GM12878 (cell line): ENCODE results near the gene LPIN3. TPM values are rescaled to one million over a fixed set of nuclear protein-coding genes. Genes with fewer than 3 reads are reported as not detected.

Experiments
- ATAC-seq: fragments of 200-7000 bp; cut with Tn5 transposase; 3 replicates; pipeline ENCODE4 v1.9.1; 2020; ENCODE audit warnings: mild to moderate bottlenecking, moderate library complexity
- BruUV-seq: library from RNA; stranded (reverse); fragments of 400-500 nt; replicated peaks from 2 replicates; lab custom pipeline; 2021; lab: Mats Ljungman, UMichigan
- CTCF ChIA-PET: fragments of 300-600 bp; sonication (Branson Sonifier 250); formaldehyde crosslinking; extraction: SDS; loops from one replicate; lab custom pipeline; 2021; ENCODE audit warnings: inconsistent platforms; lab: Yijun Ruan, JAX
- POLR2A ChIA-PET: fragments of 350-600 bp; formaldehyde crosslinking; extraction: SDS; loops from one replicate; lab custom pipeline; 2021; ENCODE audit warnings: inconsistent platforms; lab: Charles Lee
- RAD21 ChIA-PET: fragments of 300-600 bp; sonication (Branson Sonifier 250); formaldehyde crosslinking; loops from one replicate; lab custom pipeline; 2023; ENCODE audit warnings: antibody characterized with exemption; ENCODE audit not compliant: unreplicated experiment; lab: Charles Lee
- SMC1A ChIA-PET: fragments of 300-600 bp; sonication (Branson Sonifier 250); formaldehyde crosslinking; loops from one replicate; lab custom pipeline; 2023; ENCODE audit not compliant: unreplicated experiment, uncharacterized antibody; lab: Charles Lee
- DNase-seq: peaks from one replicate; pipeline ENCODE4 v3.0.0-alpha.2; 2011; ENCODE audit warnings: low read depth, low spot score
- FAIRE-seq: peaks from 3 replicates; lab custom pipeline; 2011; peaks lifted over from hg19 to GRCh38; lab: Jason Lieb, UNC
- H2AFZ ChIP-seq: 2 replicates; pipeline ENCODE4 v1.6.0; 2011; ENCODE audit warnings: low read depth, low read length, control low read depth; ENCODE audit not compliant: control insufficient read depth
- H3K27ac ChIP-seq: 2 replicates; pipeline ENCODE4 v1.5.1; 2011; ENCODE audit warnings: control low read depth; ENCODE audit not compliant: control insufficient read depth, insufficient read depth
- H3K27me3 ChIP-seq, 2 experiments: replicated peaks in 1 of 2; 2 replicates each; pipeline versions ENCODE4 v1.6.0 to v1.6.1; 2011; ENCODE audit warnings: low read length in 1 of 2; ENCODE audit not compliant: control insufficient read depth in 2 of 2, insufficient read depth in 2 of 2
- H3K36me3 ChIP-seq, 2 experiments: 2 replicates each; pipeline ENCODE4 v1.5.1; 2011; ENCODE audit warnings: low read length in 1 of 2; ENCODE audit not compliant: control insufficient read depth in 2 of 2, insufficient read depth in 2 of 2
- H3K4me1 ChIP-seq: 2 replicates; pipeline ENCODE4 v1.6.1; 2011; ENCODE audit warnings: mild to moderate bottlenecking, low read length, moderate library complexity, mixed read lengths; ENCODE audit not compliant: control insufficient read depth, insufficient read depth
- H3K4me2 ChIP-seq: 2 replicates; pipeline ENCODE4 v1.6.0; 2011; ENCODE audit warnings: control low read depth; ENCODE audit not compliant: control insufficient read depth, insufficient read depth
- H3K4me3 ChIP-seq: fragments of 200-600 bp; sonication (generic); 2 replicates; pipeline ENCODE4 v1.5.1; 2016
- H3K79me2 ChIP-seq: 2 replicates; pipeline ENCODE4 v1.6.0; 2011; ENCODE audit warnings: low read length; ENCODE audit not compliant: control insufficient read depth, insufficient read depth
- H3K9ac ChIP-seq: 2 replicates; pipeline ENCODE4 v1.8.0; 2011; ENCODE audit warnings: low read length, control low read depth, mixed read lengths; ENCODE audit not compliant: control insufficient read depth, insufficient read depth
- H3K9me3 ChIP-seq: replicated peaks from 3 replicates; pipeline ENCODE4 v1.5.1; 2011; ENCODE audit warnings: mild to moderate bottlenecking, low read length; ENCODE audit not compliant: control insufficient read depth, insufficient read depth
- H4K20me1 ChIP-seq: 2 replicates; pipeline ENCODE4 v1.6.0; 2011; ENCODE audit not compliant: control insufficient read depth, insufficient read depth
- ASH2L ChIP-seq: fragments of 300-600, 200-600 bp; sonication (generic); IDR thresholded peaks from 2 replicates; pipeline ENCODE4 v1.6.1; 2017; ENCODE audit warnings: low read depth, mild to moderate bottlenecking, borderline replicate concordance
- BCL11A ChIP-seq: IDR thresholded peaks from 2 replicates; pipeline ENCODE4 v1.6.1; 2011; ENCODE audit warnings: low read depth, low read length
- CHD2 ChIP-seq: IDR thresholded peaks from 2 replicates; pipeline ENCODE4 v1.6.1; 2011; ENCODE audit warnings: low read depth, low read length, improper control_type of control experiment, borderline replicate concordance
- POLR2AphosphoS2 ChIP-seq: IDR thresholded peaks from 2 replicates; pipeline ENCODE4 v1.6.1; 2011; ENCODE audit warnings: low read depth, mild to moderate bottlenecking, low read length, improper control_type of control experiment, moderate library complexity
- RAD21 ChIP-seq: IDR thresholded peaks from 2 replicates; pipeline ENCODE4 v1.6.1; 2011; ENCODE audit warnings: mild to moderate bottlenecking, low read depth, low read length, moderate library complexity; ENCODE audit not compliant: insufficient read depth
- SIN3A ChIP-seq: IDR thresholded peaks from 2 replicates; pipeline ENCODE4 v1.6.1; 2012; ENCODE audit warnings: low read depth, low read length, improper control_type of control experiment
- WGBS: methylation state at CpG from one replicate; pipeline ENCODE4 v1.1.6; 2016; ENCODE audit warnings: low lambda C conversion rate; ENCODE audit not compliant: insufficient replicate concordance, insufficient coverage; ENCODE audit errors: missing lambda C conversion rate; 5-methylcytosine and 5-hydroxymethylcytosine counted together
- in situ Hi-C: fragments of 300-500 bp; cut with MboI; formaldehyde crosslinking; loops from 9 replicates; pipeline ENCODE4 v1.14.3; 2018; ENCODE audit warnings: mixed read lengths
- intact Hi-C: fragments of 100-400 bp; cut with micrococcal nuclease; formaldehyde crosslinking; loops from one replicate; pipeline ENCODE4 v1.14.2; 2022; ENCODE audit not compliant: unreplicated experiment
- polyA plus RNA-seq, 11 experiments: library from polyadenylated mRNA; depleted of rRNA in 4 of 11; unstranded in 6 of 11; stranded (reverse) in 5 of 11; fragments of >200 nt; fragmentation: Nextera tagmentation in 4 of 11; fragmentation: Illumina TruSeq in 1 of 11; extraction: Ambion mirVana in 4 of 11; extraction: Trizol in 1 of 11; gene quantifications; 1 replicate in 1 of 11; 2 replicates in 10 of 11; pipeline versions ENCODE4 v1.2.1 to v1.2.3, GENCODE V29; 2011 to 2016; ENCODE audit warnings: inconsistent platforms in 2 of 11, missing spikeins in 2 of 11, low read depth in 1 of 11
- total RNA-seq, 4 experiments: library from RNA; depleted of rRNA in 3 of 4; stranded (reverse); fragments of >200 nt in 3 of 4; fragmentation: Illumina TruSeq in 1 of 4; extraction: Trizol in 1 of 4; gene quantifications; 2 replicates each; pipeline versions ENCODE4 v1.2.1 to v1.2.3, GENCODE V29; 2013 to 2021

Gene LPIN3
- total and polyA plus RNA-seq, 10 of the 15 experiments (the other 5 are each of a cell fraction or from before 2014, with no cell fraction given) = 0.13 to 1.3 (median 0.51) TPM

DNA sequence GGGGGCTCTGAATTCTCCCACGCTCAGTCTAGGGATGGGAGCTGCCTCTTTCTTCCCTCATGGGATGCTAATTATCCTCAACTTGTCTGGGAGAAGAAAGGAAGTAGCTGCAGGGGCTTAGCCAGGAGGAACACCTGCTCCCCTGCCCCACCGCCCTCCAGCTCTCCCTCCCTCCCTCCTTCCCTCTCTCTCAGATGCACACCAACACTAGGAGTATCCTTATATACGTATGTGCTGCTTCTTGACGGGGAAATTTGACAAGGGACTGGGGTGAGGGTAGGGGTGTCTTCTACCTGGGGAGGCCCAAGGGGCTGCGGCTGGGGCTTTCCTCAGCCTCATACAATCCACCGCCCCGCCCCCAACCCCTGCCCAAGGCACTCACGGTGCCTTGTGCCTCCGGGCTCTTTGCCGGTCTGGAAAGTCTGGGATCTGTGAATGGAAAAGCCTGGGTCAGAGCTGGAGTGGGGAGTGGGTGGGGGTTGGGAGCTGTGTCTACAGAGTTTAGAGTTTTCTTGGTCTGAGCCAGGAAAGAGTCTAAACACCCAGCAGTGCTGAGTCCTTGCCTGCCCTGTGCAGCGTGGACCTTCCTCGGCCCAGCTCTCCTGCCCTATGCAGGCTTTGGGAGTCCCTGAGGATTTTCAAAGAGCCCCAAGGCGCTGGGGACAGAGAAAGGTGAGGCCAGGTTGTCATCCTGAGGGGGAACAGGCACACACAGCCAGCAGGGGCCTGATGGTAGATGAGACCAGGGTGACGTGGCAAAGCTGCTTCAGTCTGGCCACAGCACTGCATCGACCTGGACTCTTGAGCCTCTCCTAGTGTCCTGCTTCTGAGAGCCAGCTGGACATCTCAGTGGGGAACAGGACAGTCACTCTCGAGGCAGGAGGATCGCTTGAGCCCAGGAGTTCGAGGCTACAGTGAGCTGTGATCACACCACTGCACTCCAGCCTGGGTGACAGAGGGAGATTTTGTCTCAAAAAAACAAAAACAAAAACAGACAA, 55.3 kb downstream of the LPIN3 start (continued):
- TF ChIP-seq ASH2L = no peak

GRCh38 chr20:41398408-41398807, 57.8 kb downstream of the LPIN3 start:
- no peak overlapping the region for H3K9ac ChIP-seq
- ChIA-PET RAD21 (no interaction called here), CTCF (interaction anchor here (1.9 kb wide), 1 partner anchor 13 kb away, joined by 4 read pairs; no protein-coding TSS in a partner anchor), SMC1A (no interaction called here), POLR2A (interaction anchor here (1.1 kb wide), 1 partner anchor 13 kb away, joined by 3 read pairs; no protein-coding TSS in a partner anchor)
- no peak for ATAC-seq
- 96% methylated on average over 2 of the region's 2 CpGs for WGBS
- no TSS peak for BruUV-seq
- FAIRE-seq = no peak
- no peak for DNase-seq
- no peak overlapping the region for H3K4me3 ChIP-seq
- no peaks in the 10 kb centered on the region; a peak in 1 of 4 replicates for H3K36me3 ChIP-seq
- no peaks in the 10 kb centered on the region for H3K4me1 ChIP-seq
- no peak overlapping the region for H2AFZ ChIP-seq
- in situ Hi-C loops = no loop called here
- intact Hi-C loops = no loop called here
- no peaks in the 10 kb centered on the region for H3K27me3 ChIP-seq
- H3K27ac ChIP-seq = no peak overlapping the region
- no peak overlapping the region for H3K4me2 ChIP-seq
- H3K9me3 ChIP-seq = no peaks in the 10 kb centered on the region
- no peaks in the 10 kb centered on the region for H3K79me2 ChIP-seq
- H4K20me1 ChIP-seq = no peaks in the 10 kb centered on the region
- no peak for TF ChIP-seq BCL11A
- no peak for TF ChIP-seq POLR2AphosphoS2
- TF ChIP-seq RAD21 = no peak
- no peak for TF ChIP-seq CHD2
- no peak for TF ChIP-seq SIN3A
